Hepatocyte (in vitro differentiated cells): ENCODE data around the gene SFMBT2.

Experiments used
- EZH2 ChIP-seq: fragments of 200-600 bp; sonication (generic); IDR thresholded peaks from 2 replicates; pipeline ENCODE4 v1.6.1; 2016; ENCODE audit warnings: antibody characterized with exemption, mild to moderate bottlenecking, borderline replicate concordance
- TF ChIP-seq, protein P1 (sequence below): fragments of 200-600 bp; sonication (generic); IDR thresholded peaks from 2 replicates; pipeline ENCODE4 v1.5.1; 2016; ENCODE audit warnings: antibody characterized with exemption, mild to moderate bottlenecking; ENCODE audit not compliant: poor library complexity

DNA sequence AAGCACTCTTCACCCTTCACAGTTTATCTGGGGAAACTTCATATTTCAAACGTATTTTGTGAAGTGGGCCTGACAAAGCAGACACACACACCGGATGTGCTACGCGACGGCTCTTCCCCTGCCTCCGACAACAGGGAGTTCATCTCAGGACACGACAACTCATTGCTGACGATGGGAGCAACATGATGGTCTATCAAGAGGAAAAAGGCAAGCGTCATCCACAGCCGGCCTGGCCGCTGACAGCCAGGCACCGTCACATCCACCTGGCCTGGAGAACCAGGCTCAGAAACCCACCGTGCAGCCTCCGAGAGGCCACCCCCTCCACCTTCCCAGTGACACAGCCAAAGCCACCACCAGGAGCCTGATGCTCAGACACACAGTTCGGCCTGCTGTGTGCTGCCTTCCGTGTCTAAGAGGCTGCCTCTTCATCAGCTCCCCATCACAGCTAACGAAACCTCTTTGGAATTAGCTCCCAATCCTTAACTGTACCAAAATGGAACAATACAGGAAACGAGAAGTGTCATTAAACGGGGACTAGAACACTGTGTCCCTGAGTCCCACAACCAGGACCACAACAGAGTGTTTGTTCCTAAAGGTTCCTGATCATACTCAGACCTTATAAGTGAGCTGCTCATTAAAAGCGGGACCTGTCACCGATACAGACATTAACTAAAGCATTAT, 76.7 kb downstream of the SFMBT2 start:
- TF ChIP-seq, protein P1, sequence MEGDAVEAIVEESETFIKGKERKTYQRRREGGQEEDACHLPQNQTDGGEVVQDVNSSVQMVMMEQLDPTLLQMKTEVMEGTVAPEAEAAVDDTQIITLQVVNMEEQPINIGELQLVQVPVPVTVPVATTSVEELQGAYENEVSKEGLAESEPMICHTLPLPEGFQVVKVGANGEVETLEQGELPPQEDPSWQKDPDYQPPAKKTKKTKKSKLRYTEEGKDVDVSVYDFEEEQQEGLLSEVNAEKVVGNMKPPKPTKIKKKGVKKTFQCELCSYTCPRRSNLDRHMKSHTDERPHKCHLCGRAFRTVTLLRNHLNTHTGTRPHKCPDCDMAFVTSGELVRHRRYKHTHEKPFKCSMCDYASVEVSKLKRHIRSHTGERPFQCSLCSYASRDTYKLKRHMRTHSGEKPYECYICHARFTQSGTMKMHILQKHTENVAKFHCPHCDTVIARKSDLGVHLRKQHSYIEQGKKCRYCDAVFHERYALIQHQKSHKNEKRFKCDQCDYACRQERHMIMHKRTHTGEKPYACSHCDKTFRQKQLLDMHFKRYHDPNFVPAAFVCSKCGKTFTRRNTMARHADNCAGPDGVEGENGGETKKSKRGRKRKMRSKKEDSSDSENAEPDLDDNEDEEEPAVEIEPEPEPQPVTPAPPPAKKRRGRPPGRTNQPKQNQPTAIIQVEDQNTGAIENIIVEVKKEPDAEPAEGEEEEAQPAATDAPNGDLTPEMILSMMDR = no peak
- no peak for TF ChIP-seq EZH2
